Endometrial microvascular endothelial cells (primary cell): Measurements from ENCODE around the gene CTIF. TPM values are rescaled to one million over a fixed set of nuclear protein-coding genes. Genes with fewer than 3 reads are reported as not detected.

Experiments
- in situ Hi-C: cut with HindIII; loops from 2 replicates; pipeline ENCODE4 v1.10.0; 2017; ENCODE audit warnings: low sequenced_read_pairs, low pct_unique_long_range_greater_than_20kb; ENCODE audit errors: inconsistent ontology term
- total RNA-seq: library from RNA; depleted of rRNA; stranded (reverse); fragments of >200 nt; gene quantifications from one replicate; pipeline ENCODE4 v1.2.3, GENCODE V29; 2015; ENCODE audit errors: inconsistent ontology term

CTIF gene
- total RNA-seq, 1 donor from 2014 or later: 13.2 TPM

GRCh38 chr18:48766487-48766886, 227.7 kb downstream of the CTIF start:
- in situ Hi-C loops: no loop called here

GRCh38 chr18:48767090-48767690, 228.4 kb downstream of the CTIF start:
- in situ Hi-C loops: no loop called here

DNA sequence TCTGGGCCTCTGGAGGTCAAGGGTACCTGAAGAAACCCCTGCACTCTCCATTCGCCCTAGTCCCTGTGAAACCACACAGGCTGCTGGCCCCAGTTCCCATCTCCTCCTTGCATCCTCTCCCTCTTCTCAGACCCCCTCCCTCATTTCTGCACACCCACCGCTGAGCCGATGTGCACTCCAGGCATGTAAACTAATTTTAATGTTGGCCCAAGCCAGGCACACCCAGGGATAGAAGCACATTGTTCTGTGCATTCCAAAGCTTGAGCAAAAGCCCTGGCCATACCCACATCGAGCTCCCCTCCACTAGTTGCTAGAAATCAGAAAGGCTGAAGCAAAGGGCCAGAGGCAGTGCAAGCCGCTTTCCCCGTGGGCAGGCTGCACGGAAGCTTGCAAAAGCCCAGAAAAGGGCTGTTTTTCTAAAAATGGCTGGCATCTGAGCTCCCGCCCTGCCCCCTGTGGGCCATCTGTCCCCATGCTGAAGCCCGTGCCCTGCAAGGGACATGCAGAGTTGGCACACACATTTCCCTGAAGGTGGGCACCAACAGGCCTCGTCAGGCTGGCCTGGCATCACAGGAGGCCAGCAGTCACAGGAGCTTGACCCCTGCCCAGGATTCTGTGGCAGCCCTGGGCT, 230.3 kb downstream of the CTIF start:
- in situ Hi-C loops: no loop called here

DNA sequence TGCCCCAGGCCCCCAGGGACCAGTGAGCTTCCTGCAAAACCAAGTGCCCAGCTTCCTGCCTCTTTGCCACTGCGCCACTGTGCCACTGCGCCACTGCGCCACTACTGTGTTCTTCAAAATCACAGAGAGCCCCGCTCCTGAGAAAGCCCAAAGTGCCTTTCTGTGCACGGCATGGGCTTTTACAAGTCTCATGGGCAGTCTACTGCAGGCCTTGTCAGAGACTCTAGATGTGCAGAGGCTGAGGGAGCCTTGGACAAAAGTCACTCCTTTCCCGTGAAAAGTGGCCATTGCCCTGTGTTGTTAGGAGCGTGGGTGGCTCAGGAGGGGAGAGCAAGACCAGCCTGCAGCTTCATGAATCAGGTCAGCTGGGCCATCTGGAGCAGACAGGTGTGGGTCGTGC, 231.4 kb downstream of the CTIF start:
- in situ Hi-C loops: no loop called here

- in situ Hi-C loops: no loop called here
Observed at GRCh38 chr18:48771641-48772375, 233.0 kb downstream of the CTIF start.

- in situ Hi-C loops: no loop called here
Observed at GRCh38 chr18:48772457-48772856, 233.6 kb downstream of the CTIF start.

GRCh38 chr18:48773821-48774220, 235.0 kb downstream of the CTIF start:
- in situ Hi-C loops: no loop called here

GRCh38 chr18:48774941-48775340, 236.1 kb downstream of the CTIF start:
- in situ Hi-C loops: no loop called here

DNA sequence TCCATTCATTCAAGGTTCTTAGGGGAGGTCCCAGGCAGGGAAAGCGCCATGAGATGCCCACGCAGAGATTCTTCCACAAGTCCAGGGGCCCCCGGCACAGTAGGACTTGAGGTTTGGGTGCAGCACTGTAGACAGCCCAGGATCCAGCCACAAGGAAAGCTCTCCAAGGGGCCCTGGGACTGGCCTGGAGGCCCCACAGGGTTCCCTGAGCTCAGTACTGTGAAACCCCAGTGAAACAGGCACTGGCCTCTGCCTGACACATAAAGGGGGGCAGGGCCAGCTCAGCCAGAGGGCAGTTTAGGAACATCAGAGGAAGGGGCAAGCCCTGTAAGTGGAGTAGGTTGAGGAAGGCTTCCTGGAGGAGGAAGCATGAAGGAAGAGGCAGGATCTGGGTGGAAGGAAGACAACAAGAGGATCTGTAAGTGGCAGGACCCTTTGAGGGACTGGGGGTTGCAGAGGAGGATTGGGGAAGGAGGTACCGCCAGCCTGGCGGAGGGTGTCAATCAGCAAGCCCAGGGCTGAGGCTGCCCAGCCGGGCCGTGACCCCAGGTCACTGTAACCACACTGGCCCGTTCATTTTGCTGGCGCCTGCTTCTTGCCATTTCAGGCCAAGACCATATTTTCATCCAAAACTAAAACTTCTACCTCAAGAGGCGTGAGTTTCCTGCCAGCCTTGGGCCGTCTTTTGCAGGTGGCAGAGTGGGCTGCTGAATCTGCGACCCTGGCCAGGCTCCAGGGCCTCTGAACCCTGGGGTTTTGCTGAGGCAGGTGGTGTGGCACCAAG, 236.7 kb downstream of the CTIF start:
- in situ Hi-C loops: no loop called here

DNA sequence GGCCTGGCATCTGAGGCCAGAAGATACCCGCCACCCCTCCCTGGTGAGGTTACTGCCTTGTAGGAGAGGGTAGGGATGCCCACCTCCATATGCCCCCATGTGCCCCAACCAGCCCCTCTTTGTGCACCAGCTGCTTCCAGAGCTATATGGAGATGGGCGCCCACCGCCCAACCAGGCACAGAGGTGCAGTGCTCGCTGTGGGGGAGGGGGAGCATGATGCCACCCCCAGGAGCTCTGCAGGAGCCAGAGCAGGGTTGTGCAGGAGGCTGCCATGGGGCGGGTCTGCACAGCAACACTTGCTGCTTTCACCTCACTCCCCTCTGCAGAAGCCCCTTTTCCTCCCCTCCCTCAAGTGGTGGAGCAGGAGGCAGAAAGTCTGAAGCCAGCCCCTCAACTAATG, 237.3 kb downstream of the CTIF start:
- in situ Hi-C loops: no loop called here

DNA sequence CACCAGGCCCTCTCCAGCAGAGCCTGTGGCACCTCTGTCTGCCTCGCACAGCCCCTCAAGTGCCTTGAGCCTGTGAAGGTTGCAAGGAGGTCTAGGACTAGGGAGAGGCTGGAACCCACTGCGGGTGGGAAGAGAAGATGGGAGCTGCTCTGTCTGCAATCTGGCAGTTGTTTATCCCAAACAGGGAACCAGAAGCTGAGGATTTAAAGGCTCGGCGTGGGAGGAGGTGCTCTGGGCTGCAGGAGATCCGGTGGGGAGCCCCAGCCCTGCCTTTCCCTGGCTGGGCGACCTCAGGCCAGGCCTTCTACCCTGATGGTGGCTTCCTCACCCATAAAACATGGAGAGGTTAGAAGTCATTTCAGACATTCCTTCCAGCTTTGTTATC, 237.8 kb downstream of the CTIF start:
- in situ Hi-C loops: no loop called here

GRCh38 chr18:48777026-48777743, 238.4 kb downstream of the CTIF start:
- in situ Hi-C loops: no loop called here

GRCh38 chr18:48777744-48778116, 238.9 kb downstream of the CTIF start:
- in situ Hi-C loops: no loop called here

GRCh38 chr18:48778344-48779011, 239.6 kb downstream of the CTIF start:
- in situ Hi-C loops: no loop called here

GRCh38 chr18:48779462-48779861, 240.6 kb downstream of the CTIF start:
- in situ Hi-C loops: no loop called here

GRCh38 chr18:48780201-48780912, 241.5 kb downstream of the CTIF start:
- in situ Hi-C loops: no loop called here

DNA sequence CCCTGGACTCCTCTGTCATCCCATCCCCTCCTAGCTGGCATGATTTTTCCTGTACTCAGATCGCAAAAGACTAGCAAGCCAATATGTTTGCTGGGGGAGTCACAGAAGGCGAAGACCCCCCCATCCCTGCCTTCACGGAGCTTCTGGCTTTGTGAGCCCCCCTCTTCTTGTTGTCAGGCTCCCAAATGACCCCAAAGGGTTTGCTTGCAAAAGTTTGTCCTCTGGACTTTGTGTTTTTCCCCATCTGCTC, 242.0 kb downstream of the CTIF start:
- in situ Hi-C loops: no loop called here
